Stimulated activated CD8-positive, alpha-beta memory T cell treated with anti-CD3 and anti-CD28 coated beads, Interleukin-4, amount 100 ng/mL, for 4 hours (primary cell): ENCODE measurements around the gene COLEC11.
"Not testable (repeated sequence)": the region's sequence is repeated elsewhere in the genome, so short reads cannot be mapped to it uniquely, and the experiment has no call there.

ENCODE experiments used
- DNase-seq, 2 donors: peaks; one replicate each; pipeline ENCODE4 v3.0.0-alpha.2; 2020; ENCODE audit warnings: low read depth in 2 of 2, low spot score in 1 of 2

COLEC11 gene

GRCh38 chr2:3622967-3623366 is 28.1 kb downstream of the COLEC11 start:
- no peak for DNase-seq

DNA sequence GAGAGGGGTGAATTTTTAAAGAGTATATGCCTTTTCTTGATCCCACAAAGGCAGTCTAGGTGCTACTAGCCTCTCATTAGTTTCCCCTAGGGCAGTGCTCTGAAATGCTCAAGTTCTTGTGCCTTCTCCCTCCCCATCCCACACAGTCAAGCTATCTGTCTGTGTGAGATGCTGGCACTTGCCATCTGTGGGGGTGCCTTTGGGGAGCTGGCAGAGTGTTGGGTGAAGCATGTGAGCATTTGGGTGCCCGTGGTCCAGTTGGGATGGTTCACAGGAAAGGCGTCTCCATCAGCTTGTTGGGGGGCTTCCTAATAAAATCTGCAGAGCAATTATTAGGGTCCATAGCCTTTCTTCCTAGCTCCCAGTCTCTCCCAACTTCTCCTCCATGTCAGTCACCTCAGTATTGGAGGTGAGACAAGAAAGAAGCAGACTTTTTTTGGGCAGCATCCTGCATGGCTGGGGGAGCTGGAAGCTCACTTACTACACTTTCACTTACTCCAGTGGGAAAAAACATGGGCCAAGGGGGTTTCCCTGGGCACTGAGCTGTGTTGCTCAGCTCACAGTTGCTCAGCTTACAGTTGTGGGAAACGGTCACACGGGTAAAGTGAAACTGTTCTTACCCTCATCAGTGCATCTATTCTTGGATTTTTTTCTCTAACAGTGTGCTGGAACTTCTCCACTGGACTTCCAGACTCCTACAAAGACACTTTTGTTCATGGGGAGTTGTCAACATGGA is 29.3 kb downstream of the COLEC11 start:
- DNase-seq, result no peak

- DNase-seq, result no peak
Observed at GRCh38 chr2:3625186-3625585, 30.3 kb downstream of the COLEC11 start.

DNA sequence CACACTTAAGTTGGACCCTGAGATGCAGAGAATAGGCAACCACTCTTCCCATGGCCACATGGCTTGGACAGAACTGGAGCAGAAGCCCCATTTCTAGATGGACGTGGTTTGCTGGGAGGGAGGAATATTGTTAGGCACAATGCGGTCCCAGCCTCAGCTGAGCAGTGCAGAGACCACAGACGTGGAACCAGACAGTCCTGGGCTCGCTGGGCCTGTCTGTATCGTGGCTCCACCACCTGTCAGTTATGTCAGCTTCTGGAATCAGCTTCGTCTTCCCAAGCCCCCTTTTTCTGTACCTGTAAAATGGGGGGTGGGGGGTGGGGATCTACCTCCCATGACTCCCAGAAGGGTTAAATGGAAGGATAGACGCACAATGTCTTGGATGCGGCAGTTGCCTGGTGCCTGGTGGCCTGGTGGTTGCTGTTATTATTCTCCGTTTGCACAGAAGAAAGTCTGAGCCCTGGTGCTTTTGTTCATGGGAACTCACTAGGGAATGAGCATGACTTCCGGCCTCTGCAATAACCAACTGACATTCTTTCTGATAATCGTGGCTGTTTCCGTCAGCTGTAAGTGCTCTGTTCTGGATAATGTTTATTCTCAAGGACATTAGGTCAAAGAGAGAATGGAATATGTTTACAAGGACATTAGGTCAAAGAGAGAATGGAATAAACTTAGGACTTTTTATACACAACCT is 31.4 kb downstream of the COLEC11 start:
- DNase-seq, result no peak

DNA sequence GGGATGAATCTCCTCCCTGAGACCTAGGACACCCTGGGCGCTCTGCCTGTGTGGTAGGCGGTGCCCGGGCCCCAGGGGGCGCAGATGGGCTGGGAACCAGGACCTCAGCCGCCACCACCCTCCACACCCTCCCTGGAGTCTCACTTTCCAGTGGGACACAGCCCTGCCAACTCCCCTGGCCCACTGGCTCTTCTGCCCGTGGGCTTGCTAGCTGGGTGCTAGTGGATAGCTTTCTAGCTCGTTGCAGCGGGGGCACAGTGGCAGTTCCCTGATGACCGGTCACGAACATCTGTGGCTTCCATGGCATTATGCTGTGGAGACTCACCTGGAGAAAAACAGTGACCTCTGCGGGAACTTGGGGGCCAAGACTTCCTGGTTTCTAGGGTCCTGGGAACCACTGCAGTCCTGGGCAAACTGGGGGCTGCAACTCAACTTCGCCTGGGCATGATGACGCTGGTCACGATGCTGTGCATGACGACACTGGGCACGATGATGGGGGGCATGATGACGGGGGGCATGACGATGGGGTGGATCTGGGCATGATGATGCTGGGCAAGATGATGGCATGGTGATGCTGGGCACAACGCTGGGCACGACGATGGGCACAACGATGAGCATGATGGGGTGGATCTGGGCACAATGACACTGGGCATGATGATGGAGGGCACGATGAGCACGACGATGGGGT is 32.0 kb downstream of the COLEC11 start:
- no peak for DNase-seq

- DNase-seq, result no peak
Observed at GRCh38 chr2:3627500-3628100, 32.7 kb downstream of the COLEC11 start.

DNA sequence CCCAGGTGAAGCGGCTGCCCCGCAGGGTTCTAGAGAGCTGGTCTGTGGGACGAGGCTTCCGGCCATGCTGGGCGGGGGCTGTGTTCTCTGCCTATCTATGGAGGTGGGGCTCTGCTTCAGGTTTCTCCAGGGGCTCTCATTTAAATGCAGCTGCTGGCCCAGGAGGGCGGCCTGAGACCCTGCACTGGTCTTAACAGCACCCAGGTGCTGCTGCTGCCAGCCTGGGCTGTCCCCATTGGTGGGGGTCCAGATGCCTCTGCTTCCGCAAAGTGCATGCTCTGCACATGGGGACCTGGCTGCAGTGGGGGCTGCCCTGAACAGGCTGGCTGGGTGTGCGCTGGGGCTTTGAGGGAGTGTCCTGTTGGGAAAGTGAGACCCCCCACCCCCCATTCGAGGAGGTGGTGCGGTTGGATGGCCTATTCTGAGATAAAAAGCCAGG is 33.3 kb downstream of the COLEC11 start:
- DNase-seq, result no peak

- DNase-seq, result no peak
Observed at GRCh38 chr2:3628800-3629199, 33.9 kb downstream of the COLEC11 start.

DNA sequence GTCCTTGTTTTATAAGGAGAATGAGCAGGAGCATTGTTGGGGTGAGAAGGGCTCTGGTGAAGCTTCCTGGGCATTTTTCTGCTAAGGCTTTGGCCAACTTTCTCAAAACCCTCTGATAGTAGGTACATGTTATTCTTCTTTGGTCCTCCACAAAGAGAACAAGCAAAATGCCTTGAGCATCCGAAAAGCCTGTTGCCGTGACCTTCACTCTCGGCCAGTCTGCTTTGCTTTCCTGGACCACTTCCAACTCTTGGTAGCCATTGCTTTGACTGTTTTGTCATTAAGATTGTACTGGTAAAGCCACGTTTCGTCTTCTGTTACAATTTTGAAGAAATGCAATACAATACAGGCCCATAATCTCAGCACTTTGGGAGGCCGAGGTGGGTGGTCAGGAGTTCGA is 35.7 kb downstream of the COLEC11 start:
- DNase-seq, result no peak

GRCh38 chr2:3631161-3631850 is 36.4 kb downstream of the COLEC11 start:
- no peak for DNase-seq

DNA sequence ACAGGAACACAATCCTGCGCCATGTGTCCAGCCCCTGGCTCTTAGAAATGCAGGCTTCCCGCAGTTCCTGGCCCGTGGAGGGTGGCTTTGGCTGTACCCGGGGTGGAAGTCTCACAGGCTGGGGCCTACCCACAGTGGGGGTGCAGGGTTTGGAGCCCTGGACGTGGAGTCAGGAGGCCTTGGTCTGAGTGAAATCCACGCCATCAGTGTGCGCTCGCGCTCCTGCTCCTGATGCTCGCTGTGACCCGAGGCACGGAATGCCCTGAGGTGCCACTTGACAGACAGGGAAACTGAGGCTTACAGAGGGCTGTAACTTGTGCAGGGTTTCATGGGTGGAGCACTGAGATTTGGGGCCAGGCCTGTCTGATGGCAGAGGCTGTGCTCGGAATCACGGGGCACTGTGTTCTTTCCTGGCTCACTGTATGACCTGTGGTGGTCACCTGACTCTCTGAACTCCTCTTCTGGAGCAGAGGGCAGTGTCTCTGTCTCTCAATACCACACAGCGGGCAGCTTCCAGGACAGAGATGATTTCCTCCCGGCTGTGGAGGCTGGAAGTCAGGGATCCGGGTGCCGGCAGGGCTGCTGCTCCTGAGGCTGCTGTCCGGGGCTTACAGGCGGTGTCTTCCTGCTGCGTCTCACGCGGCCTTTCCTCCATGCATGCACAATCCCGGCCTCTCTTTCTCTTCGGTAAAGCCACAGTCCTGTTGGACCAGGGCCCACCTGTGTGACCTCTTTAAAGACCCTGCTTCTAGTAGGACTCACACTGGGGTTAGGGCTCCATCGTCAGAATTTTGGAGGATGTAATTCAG is 37.1 kb downstream of the COLEC11 start:
- no peak for DNase-seq

GRCh38 chr2:3633089-3633981 is 38.4 kb downstream of the COLEC11 start:
- DNase-seq, result no peak

DNA sequence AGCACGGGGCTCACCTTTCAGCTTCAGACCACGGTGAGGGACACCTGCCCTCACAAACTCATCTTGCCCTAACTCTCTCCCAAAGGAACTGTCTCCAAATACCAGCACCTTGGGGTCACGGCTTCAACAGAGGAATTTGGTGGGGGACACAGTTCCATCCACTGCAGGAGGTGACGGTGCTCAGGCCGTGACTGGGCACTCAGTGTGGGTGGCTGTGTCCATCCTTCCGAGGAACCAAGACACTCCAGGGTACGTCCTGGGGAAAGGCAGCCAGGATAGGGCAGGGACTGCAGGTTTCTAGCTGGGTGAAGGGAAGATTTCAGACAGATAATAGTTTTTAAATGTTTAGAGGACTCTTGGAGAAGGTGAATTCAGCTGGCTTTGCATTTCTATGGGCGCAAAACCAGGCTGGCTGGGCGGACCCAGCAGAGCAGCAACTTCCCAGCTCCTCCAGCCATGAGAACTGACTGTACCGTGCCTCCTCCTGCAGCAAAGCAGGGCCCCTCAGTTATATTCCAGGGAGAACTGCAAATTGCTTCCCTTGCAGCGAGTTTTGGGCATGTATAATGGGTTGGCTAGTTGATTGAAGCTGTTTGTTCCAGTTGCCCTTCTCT is 39.2 kb downstream of the COLEC11 start:
- DNase-seq, result no peak

DNA sequence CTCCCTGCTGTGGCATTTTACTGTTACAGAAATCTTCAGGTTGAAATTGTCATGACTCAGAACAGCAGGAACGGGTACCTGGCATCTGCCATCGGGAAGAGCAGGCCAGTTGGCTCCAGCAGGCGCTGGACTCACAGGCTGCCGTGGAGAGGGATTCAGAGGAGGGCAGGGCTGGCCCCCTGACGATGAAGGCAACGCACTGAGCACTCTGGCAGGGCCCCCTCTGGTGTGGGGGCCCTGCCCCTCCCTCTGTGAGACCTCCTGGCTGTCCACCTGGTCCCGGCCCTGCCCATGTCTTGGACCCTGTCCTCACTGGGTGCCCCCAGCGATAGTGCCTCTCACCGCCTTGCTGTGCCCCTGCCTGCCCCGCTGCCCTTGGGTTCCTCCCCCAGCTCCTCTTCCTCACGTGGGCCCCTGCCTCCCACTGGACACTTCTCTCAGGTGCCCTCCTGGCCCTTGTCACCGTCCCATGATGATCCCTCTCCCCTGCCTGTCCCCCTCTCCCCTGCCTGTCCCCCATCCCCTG is 39.7 kb downstream of the COLEC11 start:
- DNase-seq, result no peak

GRCh38 chr2:3635171-3635974 is 40.5 kb downstream of the COLEC11 start:
- no peak for DNase-seq

GRCh38 chr2:3635975-3636327 is 41.0 kb downstream of the COLEC11 start:
- not testable (repeated sequence) for DNase-seq

GRCh38 chr2:3636586-3637310 is 41.8 kb downstream of the COLEC11 start:
- no peak for DNase-seq
